BJ (cell line): Measurements from ENCODE around the gene MEIS2. TPM values are rescaled to one million over a fixed set of nuclear protein-coding genes. Genes with fewer than 3 reads are reported as not detected.

Experiments
- CTCF ChIA-PET: fragments of 350-600 bp; formaldehyde crosslinking; extraction: SDS; loops from one replicate; lab custom pipeline; 2021; ENCODE audit warnings: antibody characterized with exemption, inconsistent platforms; lab: Yijun Ruan, JAX
- POLR2A ChIA-PET: fragments of 300-600 bp; sonication (Branson Sonifier 250); formaldehyde crosslinking; extraction: SDS; loops from one replicate; lab custom pipeline; 2021; ENCODE audit warnings: antibody characterized with exemption; lab: Charles Lee
- DNase-seq: peaks from one replicate; pipeline ENCODE4 v3.0.0-alpha.2; 2011; ENCODE audit warnings: low read depth
- H3K27me3 ChIP-seq: 2 replicates; pipeline ENCODE4 v1.6.0; 2011; ENCODE audit warnings: low read length; ENCODE audit not compliant: control insufficient read depth, insufficient read depth
- H3K36me3 ChIP-seq: 2 replicates; pipeline ENCODE4 v1.5.1; 2011; ENCODE audit warnings: low read length; ENCODE audit not compliant: control insufficient read depth, insufficient read depth
- H3K4me3 ChIP-seq: 2 replicates; pipeline ENCODE4 v1.5.1; 2011; ENCODE audit warnings: low read depth, mild to moderate bottlenecking, control low read depth, low read length
- polyA plus RNA-seq: library from polyadenylated mRNA; depleted of rRNA; stranded (reverse); fragments of >200 nt; gene quantifications from 2 replicates; pipeline ENCODE4 v1.2.3, GENCODE V29; 2011
- TF ChIP-seq, protein P1 (sequence below): IDR thresholded peaks from 2 replicates; pipeline ENCODE4 v1.5.1; 2011; ENCODE audit warnings: low read depth, mild to moderate bottlenecking, control low read depth, inconsistent platforms, low read length, moderate library complexity; ENCODE audit not compliant: insufficient read depth

MEIS2 gene
- polyA plus RNA-seq, 1 experiment, result 54.1 TPM

DNA sequence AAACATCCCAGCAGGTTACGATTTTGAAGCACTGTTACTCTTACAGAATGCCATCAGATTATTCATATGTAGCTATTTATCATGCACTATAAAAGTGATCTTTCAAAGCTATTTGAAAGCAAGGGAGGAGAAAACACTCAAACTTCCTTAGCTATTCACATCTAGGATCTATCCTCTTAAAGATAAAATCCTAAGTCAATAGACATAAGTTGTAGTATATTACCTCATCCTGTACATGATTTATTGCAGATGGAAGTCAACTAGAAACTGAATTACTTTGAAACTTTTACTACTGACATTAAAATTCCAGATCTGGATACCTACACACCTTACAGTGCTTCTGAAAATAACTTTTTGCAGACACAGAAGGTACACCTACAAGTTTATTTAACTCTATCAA is 197.2 kb downstream of the MEIS2 start:
- ChIA-PET POLR2A (no interaction called here), CTCF (interaction anchor here (0.6 to 1.1 kb wide), 2 partner anchors 12 kb away, joined by 3 to 4 read pairs; no protein-coding TSS in a partner anchor)
- Histone ChIP-seq H3K27me3 (no peaks in the 10 kb centered on the region), H3K36me3 (no peaks in the 10 kb centered on the region; the same call in 1 of the 2 replicates), H3K4me3 (no peak overlapping the region)
- TF ChIP-seq, protein P1, sequence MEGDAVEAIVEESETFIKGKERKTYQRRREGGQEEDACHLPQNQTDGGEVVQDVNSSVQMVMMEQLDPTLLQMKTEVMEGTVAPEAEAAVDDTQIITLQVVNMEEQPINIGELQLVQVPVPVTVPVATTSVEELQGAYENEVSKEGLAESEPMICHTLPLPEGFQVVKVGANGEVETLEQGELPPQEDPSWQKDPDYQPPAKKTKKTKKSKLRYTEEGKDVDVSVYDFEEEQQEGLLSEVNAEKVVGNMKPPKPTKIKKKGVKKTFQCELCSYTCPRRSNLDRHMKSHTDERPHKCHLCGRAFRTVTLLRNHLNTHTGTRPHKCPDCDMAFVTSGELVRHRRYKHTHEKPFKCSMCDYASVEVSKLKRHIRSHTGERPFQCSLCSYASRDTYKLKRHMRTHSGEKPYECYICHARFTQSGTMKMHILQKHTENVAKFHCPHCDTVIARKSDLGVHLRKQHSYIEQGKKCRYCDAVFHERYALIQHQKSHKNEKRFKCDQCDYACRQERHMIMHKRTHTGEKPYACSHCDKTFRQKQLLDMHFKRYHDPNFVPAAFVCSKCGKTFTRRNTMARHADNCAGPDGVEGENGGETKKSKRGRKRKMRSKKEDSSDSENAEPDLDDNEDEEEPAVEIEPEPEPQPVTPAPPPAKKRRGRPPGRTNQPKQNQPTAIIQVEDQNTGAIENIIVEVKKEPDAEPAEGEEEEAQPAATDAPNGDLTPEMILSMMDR, result no peak
- no peak for DNase-seq

DNA sequence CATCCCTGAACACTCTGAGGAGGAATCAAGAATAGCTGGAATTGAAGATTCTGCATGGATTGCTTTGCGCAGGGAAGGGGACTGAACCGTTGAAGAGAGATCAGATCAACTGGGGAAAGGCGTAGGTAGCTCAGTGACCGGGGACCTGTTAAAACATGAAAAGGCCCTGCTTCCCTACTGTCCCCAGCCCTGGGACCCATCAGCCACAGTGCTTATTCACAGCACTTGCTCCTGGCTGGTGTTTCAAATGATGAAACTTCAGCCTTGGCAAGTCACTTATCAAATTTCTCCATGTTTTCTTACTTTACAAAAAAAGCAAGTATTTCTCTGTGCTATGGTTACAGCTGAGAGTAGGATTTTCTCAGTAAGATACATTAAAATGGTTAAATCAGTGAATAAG is 199.3 kb downstream of the MEIS2 start:
- H3K27me3 ChIP-seq, result no peaks in the 10 kb centered on the region
- peaks cover 5% of the 10 kb centered on the region for H3K36me3 ChIP-seq
- H3K4me3 ChIP-seq, result no peak overlapping the region
- TF ChIP-seq, protein P1, result no peak
- ChIA-PET CTCF (interaction anchor here (0.6 to 1.2 kb wide), 2 partner anchors 15 to 542 kb away, joined by 3 read pairs; no protein-coding TSS in a partner anchor), POLR2A (no interaction called here)
- no peak for DNase-seq

DNA sequence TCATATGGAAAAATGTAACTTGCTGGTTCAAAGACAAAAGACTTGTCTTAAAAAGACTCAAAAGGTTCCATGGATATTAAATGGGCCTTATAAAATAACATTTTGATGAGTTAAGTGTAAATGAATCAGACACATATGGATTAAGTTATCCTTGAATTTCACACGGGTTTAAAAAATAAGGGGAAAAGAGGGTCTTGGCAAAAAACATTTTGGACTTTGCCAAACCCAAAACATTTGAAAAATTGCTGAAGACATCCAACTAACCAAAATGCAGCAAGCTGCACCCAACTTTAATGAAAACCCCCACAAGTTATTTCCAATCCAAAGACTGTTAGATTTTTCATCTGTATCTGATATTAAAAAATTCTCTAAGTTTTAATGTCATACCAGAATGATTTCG is 200.7 kb downstream of the MEIS2 start:
- no peak for DNase-seq
- H3K36me3 ChIP-seq, result peaks cover 10% of the 10 kb centered on the region
- ChIA-PET POLR2A (no interaction called here), CTCF (interaction anchor here (0.7 kb wide), 1 partner anchor 1320 kb away, joined by 3 read pairs; no protein-coding TSS in a partner anchor)
- no peaks in the 10 kb centered on the region for H3K27me3 ChIP-seq
- H3K4me3 ChIP-seq, result no peak overlapping the region
- TF ChIP-seq, protein P1, result no peak

DNA sequence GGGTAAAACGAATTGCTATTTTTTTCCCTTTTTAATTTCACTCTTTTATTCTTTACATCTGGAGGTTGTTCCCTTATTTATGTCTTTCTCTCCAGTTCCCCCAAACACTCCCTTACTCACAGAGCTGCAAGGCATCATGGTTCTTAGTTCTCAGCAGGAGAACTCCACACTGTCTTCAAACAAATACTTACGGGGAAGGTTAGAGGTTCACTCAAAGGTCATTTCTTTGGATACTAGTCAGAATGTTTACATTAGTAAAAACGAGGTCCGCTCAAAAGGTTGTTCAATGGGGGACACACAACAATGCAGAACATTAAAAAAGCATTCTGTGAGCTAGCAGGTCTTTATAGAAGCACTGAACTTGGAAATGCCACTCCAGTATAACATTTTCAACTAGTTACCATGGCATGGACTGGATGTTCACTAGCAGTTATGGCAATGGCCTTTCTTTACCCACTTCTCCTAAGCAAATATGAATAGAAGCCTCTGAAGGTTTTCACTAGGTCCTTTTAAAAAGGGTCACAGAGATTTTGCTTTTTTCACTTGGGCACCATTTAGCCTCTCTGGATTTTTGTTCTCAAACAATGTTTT is 201.7 kb downstream of the MEIS2 start:
- ChIA-PET POLR2A (no interaction called here), CTCF (interaction anchor here (1.2 to 1.7 kb wide), 3 partner anchors 14 to 982 kb away, joined by 3 to 4 read pairs (median 3); no protein-coding TSS in a partner anchor)
- Histone ChIP-seq H3K4me3 (no peak overlapping the region), H3K27me3 (no peaks in the 10 kb centered on the region), H3K36me3 (peaks cover 13% of the 10 kb centered on the region)
- TF ChIP-seq, protein P1, result no peak
- no peak for DNase-seq

DNA sequence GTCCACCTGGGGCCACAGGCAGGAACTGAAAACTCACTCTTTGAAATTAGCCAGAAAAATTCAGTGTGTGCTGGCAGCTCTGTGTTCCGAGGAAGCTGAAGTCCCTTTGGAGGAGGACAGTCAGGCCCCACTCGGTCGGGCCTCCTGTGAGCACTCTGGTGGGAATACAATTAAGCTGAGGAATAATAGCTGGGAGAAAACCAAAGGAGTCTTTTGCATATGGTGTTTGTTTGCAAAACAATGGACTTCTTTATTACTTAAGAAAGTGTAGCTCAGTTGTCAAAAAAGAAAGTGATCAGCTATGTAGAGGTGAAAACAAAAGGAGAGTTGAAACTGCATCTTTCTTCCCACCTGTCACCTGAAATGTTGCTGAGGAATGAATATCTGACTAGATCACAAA is 202.5 kb downstream of the MEIS2 start:
- Histone ChIP-seq H3K27me3 (no peaks in the 10 kb centered on the region), H3K36me3 (peaks cover 13% of the 10 kb centered on the region), H3K4me3 (no peak overlapping the region)
- TF ChIP-seq, protein P1, result no peak
- no peak for DNase-seq
- CTCF ChIA-PET, result interaction anchor here (1.2 to 1.7 kb wide), 4 partner anchors 14 to 982 kb away, joined by 3 to 4 read pairs (median 3); no protein-coding TSS in a partner anchor
- POLR2A ChIA-PET, result no interaction called here
